IMR-90 (cell line): ENCODE data around the gene PDE4B.

Experiments used
- CEBPB ChIP-seq: IDR thresholded peaks from 2 replicates; pipeline ENCODE4 v1.6.1; 2012; ENCODE audit warnings: low read depth, low read length, improper control_type of control experiment
- FOS ChIP-seq: fragments of 150-350 bp; IDR thresholded peaks from 2 replicates; pipeline ENCODE4 v1.6.1; 2016; ENCODE audit warnings: low read depth, low read length
- TF ChIP-seq, protein P1 (sequence below): conservative IDR thresholded peaks from 2 replicates; pipeline ENCODE4 v1.5.1; 2012; ENCODE audit warnings: mild to moderate bottlenecking, low read depth, low read length, improper control_type of control experiment

DNA sequence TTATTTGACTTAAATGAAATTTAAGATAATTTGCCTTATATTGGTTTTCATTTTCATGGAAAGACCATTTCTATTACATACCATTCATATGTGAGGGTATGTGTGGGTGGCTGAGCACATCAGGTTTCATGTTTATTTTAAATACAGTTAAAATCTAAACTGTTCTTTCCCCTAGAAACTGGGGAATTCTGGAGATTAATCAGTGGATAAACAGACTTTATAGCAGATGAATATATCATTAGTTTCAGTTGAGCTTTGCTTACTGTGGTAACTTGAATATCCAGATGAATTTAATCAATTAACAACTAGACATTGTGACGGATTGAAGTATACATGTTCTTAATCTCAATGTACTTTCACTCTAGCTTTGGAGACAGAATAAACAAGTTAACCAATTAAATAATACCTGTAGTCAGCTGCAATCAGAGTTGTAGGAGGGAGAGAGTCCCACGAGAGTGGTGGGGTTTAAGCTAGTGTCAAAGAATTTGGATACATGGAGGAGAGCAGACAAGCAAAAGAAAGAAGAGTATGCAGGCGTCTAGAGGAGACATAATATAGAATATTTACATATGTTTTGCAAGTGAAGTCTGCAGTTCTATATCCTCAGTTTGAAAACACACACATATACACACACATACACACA lies 97.6 kb downstream of the PDE4B start:
- TF ChIP-seq CEBPB (no peak), FOS (no peak)
- TF ChIP-seq, protein P1, sequence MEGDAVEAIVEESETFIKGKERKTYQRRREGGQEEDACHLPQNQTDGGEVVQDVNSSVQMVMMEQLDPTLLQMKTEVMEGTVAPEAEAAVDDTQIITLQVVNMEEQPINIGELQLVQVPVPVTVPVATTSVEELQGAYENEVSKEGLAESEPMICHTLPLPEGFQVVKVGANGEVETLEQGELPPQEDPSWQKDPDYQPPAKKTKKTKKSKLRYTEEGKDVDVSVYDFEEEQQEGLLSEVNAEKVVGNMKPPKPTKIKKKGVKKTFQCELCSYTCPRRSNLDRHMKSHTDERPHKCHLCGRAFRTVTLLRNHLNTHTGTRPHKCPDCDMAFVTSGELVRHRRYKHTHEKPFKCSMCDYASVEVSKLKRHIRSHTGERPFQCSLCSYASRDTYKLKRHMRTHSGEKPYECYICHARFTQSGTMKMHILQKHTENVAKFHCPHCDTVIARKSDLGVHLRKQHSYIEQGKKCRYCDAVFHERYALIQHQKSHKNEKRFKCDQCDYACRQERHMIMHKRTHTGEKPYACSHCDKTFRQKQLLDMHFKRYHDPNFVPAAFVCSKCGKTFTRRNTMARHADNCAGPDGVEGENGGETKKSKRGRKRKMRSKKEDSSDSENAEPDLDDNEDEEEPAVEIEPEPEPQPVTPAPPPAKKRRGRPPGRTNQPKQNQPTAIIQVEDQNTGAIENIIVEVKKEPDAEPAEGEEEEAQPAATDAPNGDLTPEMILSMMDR = no peak
